Left kidney (tissue), 2 donors: ENCODE measurements around the gene DPYSL3. TPM values are rescaled to one million over a fixed set of nuclear protein-coding genes. Genes with fewer than 3 reads are reported as not detected.

Source experiments
- DNase-seq: peaks from one replicate; pipeline ENCODE4 v3.0.0-alpha.2; 2013
- polyA plus RNA-seq: library from polyadenylated mRNA; unstranded; fragments of 120-200 nt; gene quantifications from one replicate; pipeline ENCODE4 v1.2.1, GENCODE V29; 2013; ENCODE audit not compliant: insufficient read length

Gene DPYSL3
- polyA plus RNA-seq, 1 donor, result 33.8 TPM

- no peak for DNase-seq
These were observed 105.9 kb downstream of the DPYSL3 start for GRCh38 chr5:147403651-147404640.

- no peak for DNase-seq
These were observed 109.0 kb downstream of the DPYSL3 start for GRCh38 chr5:147400881-147401280.

- DNase-seq, result no peak
These were observed 109.6 kb downstream of the DPYSL3 start for GRCh38 chr5:147400126-147400809.

- DNase-seq, result no peak
These were observed 111.0 kb downstream of the DPYSL3 start for GRCh38 chr5:147398860-147399259.

- no peak for DNase-seq
These were observed 112.3 kb downstream of the DPYSL3 start for GRCh38 chr5:147397616-147398015.

GRCh38 chr5:147396070-147396823, 113.6 kb downstream of the DPYSL3 start:
- no peak for DNase-seq

GRCh38 chr5:147393874-147394672, 115.8 kb downstream of the DPYSL3 start:
- DNase-seq, result no peak

GRCh38 chr5:147391781-147392180, 118.1 kb downstream of the DPYSL3 start:
- DNase-seq, result no peak

GRCh38 chr5:147390654-147391225, 119.1 kb downstream of the DPYSL3 start:
- no peak for DNase-seq

- DNase-seq, result no peak
These were observed 121.4 kb downstream of the DPYSL3 start for GRCh38 chr5:147388184-147389108.

GRCh38 chr5:147387109-147387508, 122.8 kb downstream of the DPYSL3 start:
- no peak for DNase-seq

- no peak for DNase-seq
These were observed 125.3 kb downstream of the DPYSL3 start for GRCh38 chr5:147384346-147385193.

GRCh38 chr5:147382776-147383175, 127.1 kb downstream of the DPYSL3 start:
- no peak for DNase-seq

GRCh38 chr5:147381555-147381954, 128.3 kb downstream of the DPYSL3 start:
- no peak for DNase-seq

- no peak for DNase-seq
These were observed 132.2 kb downstream of the DPYSL3 start for GRCh38 chr5:147377682-147378081.

GRCh38 chr5:147375151-147375550, 134.7 kb downstream of the DPYSL3 start:
- DNase-seq, result no peak

- DNase-seq, result no peak
These were observed 136.5 kb downstream of the DPYSL3 start for GRCh38 chr5:147373328-147373727.

- no peak for DNase-seq
These were observed 137.7 kb downstream of the DPYSL3 start for GRCh38 chr5:147372191-147372590.

GRCh38 chr5:147371290-147371689, 138.6 kb downstream of the DPYSL3 start:
- no peak for DNase-seq
